Activated naive CD4-positive, alpha-beta T cell treated with anti-CD3 and anti-CD28 coated beads for 36 hours (primary cell): Measurements from ENCODE around the gene NOD1. TPM values are rescaled to one million over a fixed set of nuclear protein-coding genes. Genes with fewer than 3 reads are reported as not detected.
A peak's percentile ranks its signal among the peaks of the same experiment; 100 is the strongest.
"Not testable (repeated sequence)": the region's sequence is repeated elsewhere in the genome, so short reads cannot be mapped to it uniquely, and the experiment has no call there.

Source experiments
- CTCF ChIA-PET: fragments of 350-600 bp; sonication (Branson Sonifier 250); formaldehyde crosslinking; loops from one replicate; lab custom pipeline; 2021; ENCODE audit warnings: antibody characterized with exemption; lab: Charles Lee
- DNase-seq: peaks from one replicate; pipeline ENCODE4 v3.0.0-alpha.2; 2020
- H3K27ac Mint-ChIP-seq: one replicate; pipeline ENCODE4 v1.8.0; 2021; ENCODE audit warnings: mild to moderate bottlenecking, mixed read lengths
- H3K27me3 Mint-ChIP-seq: one replicate; pipeline ENCODE4 v1.8.0; 2021; ENCODE audit warnings: low read depth, mixed read lengths
- H3K36me3 Mint-ChIP-seq: one replicate; pipeline ENCODE4 v1.8.0; 2021; ENCODE audit warnings: low read depth, mixed read lengths
- H3K4me1 Mint-ChIP-seq: one replicate; pipeline ENCODE4 v1.8.0; 2021; ENCODE audit warnings: low read depth, mixed read lengths
- H3K4me3 Mint-ChIP-seq: one replicate; pipeline ENCODE4 v1.8.0; 2021; ENCODE audit warnings: mild to moderate bottlenecking, moderate library complexity, mixed read lengths
- H3K9me3 Mint-ChIP-seq: one replicate; pipeline ENCODE4 v1.8.0; 2021; ENCODE audit warnings: mixed read lengths
- intact Hi-C: fragments of 100-400 bp; cut with micrococcal nuclease; formaldehyde crosslinking; loops from one replicate; pipeline ENCODE4 v1.15.1; 2023
- total RNA-seq, 2 experiments: library from RNA; stranded (reverse); gene quantifications; one replicate each; pipeline ENCODE4 v1.2.3, GENCODE V29; 2021

Gene NOD1
- total RNA-seq, 2 experiments from 2014 or later: 9.2 to 9.8 TPM

GRCh38 chr7:30503274-30504212, 25.0 kb upstream of the NOD1 start:
- CTCF ChIA-PET: interaction anchor here (0.6 to 1.1 kb wide), 2 partner anchors 61 to 79 kb away, joined by 4 read pairs; no protein-coding TSS in a partner anchor
- intact Hi-C loops: loop anchor here (1.0 to 10.0 kb wide), 5 partner anchors 91 to 1991 kb away; partner anchors contain the start of genes AVL9, FKBP14, GARS1 and LSM5
- H3K4me3 Mint-ChIP-seq: peak overlapping the region; percentile 82
- no peaks in the 10 kb centered on the region for H3K27me3 Mint-ChIP-seq
- peaks cover 4% of the 10 kb centered on the region for H3K9me3 Mint-ChIP-seq
- peaks cover 38% of the 10 kb centered on the region for H3K4me1 Mint-ChIP-seq
- DNase-seq: no peak
- H3K27ac Mint-ChIP-seq: peak overlapping the region; percentile 73
- peaks cover 40% of the 10 kb centered on the region for H3K36me3 Mint-ChIP-seq

DNA sequence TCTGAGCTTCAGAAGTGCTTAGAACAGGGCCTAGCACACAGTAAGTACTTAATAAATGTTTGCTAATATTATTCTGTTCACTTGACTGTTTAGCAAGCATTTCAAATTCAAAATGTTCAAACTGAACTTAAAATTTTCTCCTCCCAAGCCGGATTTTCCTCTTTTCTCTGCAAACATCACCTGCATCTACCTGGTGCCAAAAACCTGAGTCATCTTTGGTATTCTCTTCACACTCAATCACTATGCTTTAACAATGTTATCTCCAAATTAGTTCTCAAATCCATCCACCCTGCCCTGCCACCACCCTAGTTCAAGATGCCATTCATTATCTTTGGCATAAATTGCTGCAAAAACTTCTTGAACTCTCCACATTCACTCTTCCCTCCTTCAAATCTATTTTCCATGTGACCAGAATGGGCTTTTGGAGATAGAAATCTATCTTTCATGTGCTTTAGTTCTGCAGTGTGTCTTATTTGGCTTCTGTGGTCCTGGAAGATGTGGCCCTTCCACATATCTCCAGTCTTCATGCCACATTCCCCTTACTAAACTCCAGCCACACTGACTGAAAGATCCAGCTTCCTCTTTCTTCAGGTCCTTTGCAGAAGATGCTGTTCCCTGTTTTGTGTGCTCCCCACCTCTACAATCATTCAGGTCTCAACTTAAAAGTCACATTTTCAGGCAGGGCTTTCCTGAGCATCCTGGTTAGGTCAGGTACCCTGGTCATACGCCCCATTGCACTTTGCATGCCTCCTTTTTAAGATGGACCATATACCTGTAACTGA, 24.1 kb upstream of the NOD1 start:
- DNase-seq: no peak
- Mint-ChIP-seq H3K27me3 (no peaks in the 10 kb centered on the region), H3K4me1 (peaks cover 38% of the 10 kb centered on the region), H3K4me3 (peak overlapping the region; percentile 82), H3K27ac (no peak overlapping the region), H3K36me3 (peaks cover 42% of the 10 kb centered on the region), H3K9me3 (peaks cover under 1% of the 10 kb centered on the region)
- intact Hi-C loops: loop anchor here (10.0 kb wide), 1 partner anchor 1992 kb away; the partner anchor contains the start of genes AVL9 and LSM5
- CTCF ChIA-PET: interaction anchor here (0.6 kb wide), 1 partner anchor 49 kb away, joined by 5 read pairs; no protein-coding TSS in a partner anchor

- no peak for DNase-seq
- no peak overlapping the region for H3K4me3 Mint-ChIP-seq
- intact Hi-C loops: loop anchor here (10.0 kb wide), 1 partner anchor 1994 kb away; the partner anchor contains the start of genes AVL9 and LSM5
- CTCF ChIA-PET: no interaction called here
- peaks cover 51% of the 10 kb centered on the region for H3K36me3 Mint-ChIP-seq
- no peaks in the 10 kb centered on the region for H3K27me3 Mint-ChIP-seq
- no peaks in the 10 kb centered on the region for H3K9me3 Mint-ChIP-seq
- H3K27ac Mint-ChIP-seq: no peak overlapping the region
- peaks cover 38% of the 10 kb centered on the region for H3K4me1 Mint-ChIP-seq
These were observed 22.7 kb upstream of the NOD1 start for GRCh38 chr7:30501264-30501663.

DNA sequence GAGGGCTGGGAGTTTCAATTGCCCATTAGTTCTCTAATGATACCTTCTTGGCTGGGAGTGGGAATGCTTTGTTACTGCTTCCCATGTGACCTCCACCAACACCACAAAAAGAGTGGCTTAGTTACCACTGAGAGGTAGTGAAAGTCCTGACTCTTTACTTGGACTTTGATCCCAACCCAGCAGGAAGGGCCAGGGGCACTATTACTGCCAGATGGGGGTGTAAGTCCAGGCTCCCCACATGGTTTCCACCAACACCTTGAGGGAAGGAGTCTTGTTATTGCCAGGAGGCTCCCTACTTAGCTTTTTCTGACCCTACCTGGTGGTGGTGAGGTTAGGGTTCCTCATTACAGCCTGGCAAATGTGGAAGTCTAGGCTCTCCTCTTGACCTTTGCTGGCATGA, 14.6 kb upstream of the NOD1 start:
- H3K9me3 Mint-ChIP-seq: peaks cover 23% of the 10 kb centered on the region
- H3K27me3 Mint-ChIP-seq: peaks cover 7% of the 10 kb centered on the region
- H3K36me3 Mint-ChIP-seq: peaks cover 22% of the 10 kb centered on the region
- no peak for DNase-seq
- no peaks in the 10 kb centered on the region for H3K4me1 Mint-ChIP-seq
- no peak overlapping the region for H3K27ac Mint-ChIP-seq
- CTCF ChIA-PET: no interaction called here
- intact Hi-C loops: no loop called here
- H3K4me3 Mint-ChIP-seq: no peak overlapping the region

- Mint-ChIP-seq H3K4me3 (no peak overlapping the region), H3K36me3 (peaks cover 14% of the 10 kb centered on the region), H3K9me3 (peaks cover 23% of the 10 kb centered on the region), H3K27me3 (peaks cover 7% of the 10 kb centered on the region), H3K27ac (no peak overlapping the region), H3K4me1 (no peaks in the 10 kb centered on the region)
- CTCF ChIA-PET: no interaction called here
- intact Hi-C loops: no loop called here
- no peak for DNase-seq
These were observed 12.8 kb upstream of the NOD1 start for GRCh38 chr7:30491417-30491816.

- no peak for DNase-seq
- Mint-ChIP-seq H3K27me3 (peaks cover 3% of the 10 kb centered on the region), H3K4me1 (no peaks in the 10 kb centered on the region), H3K4me3 (no peak overlapping the region), H3K9me3 (peaks cover 14% of the 10 kb centered on the region), H3K27ac (no peak overlapping the region), H3K36me3 (no peaks in the 10 kb centered on the region)
- intact Hi-C loops: no loop called here
- CTCF ChIA-PET: no interaction called here
These were observed 8.8 kb upstream of the NOD1 start for GRCh38 chr7:30487371-30487770.

GRCh38 chr7:30485667-30486066, 7.1 kb upstream of the NOD1 start:
- Mint-ChIP-seq H3K27me3 (no peaks in the 10 kb centered on the region), H3K9me3 (no peaks in the 10 kb centered on the region), H3K36me3 (no peaks in the 10 kb centered on the region), H3K27ac (no peak overlapping the region), H3K4me1 (no peaks in the 10 kb centered on the region), H3K4me3 (no peak overlapping the region)
- intact Hi-C loops: no loop called here
- no peak for DNase-seq
- CTCF ChIA-PET: no interaction called here

DNA sequence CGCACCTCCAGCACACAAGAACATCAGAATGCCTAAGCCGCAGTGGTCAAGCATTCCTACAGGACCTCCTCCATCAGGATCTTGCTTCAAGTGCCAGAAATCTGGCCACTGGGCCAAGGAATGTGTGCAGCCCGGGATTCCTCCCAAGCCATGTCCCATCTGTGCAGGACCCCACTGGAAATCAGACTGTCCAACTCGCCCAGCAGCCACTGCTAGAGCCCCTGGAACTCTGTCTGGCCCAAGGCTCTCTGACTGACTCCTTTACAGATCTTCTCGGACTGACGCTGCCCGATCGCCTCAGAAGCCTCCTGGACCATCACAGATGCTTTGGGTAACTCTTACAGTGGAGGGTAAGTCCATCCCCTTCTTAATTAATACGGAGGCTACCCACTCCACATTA, 2.8 kb upstream of the NOD1 start:
- DNase-seq, CTCF ChIA-PET, H3K36me3 Mint-ChIP-seq, H3K4me3 Mint-ChIP-seq, H3K27me3 Mint-ChIP-seq, intact Hi-C loops, H3K27ac Mint-ChIP-seq, H3K9me3 Mint-ChIP-seq: not testable (repeated sequence)
- peaks cover 26% of the 10 kb centered on the region for H3K4me1 Mint-ChIP-seq

- DNase-seq: peak; percentile 54
- no peaks in the 10 kb centered on the region for H3K36me3 Mint-ChIP-seq
- H3K9me3 Mint-ChIP-seq: no peaks in the 10 kb centered on the region
- H3K4me3 Mint-ChIP-seq: peak overlapping the region; percentile 89
- intact Hi-C loops: loop anchor here (1.0 to 10.0 kb wide), 7 partner anchors 26 to 453 kb away; partner anchors contain the start of genes FKBP14, GARS1 and ZNRF2
- H3K27me3 Mint-ChIP-seq: no peaks in the 10 kb centered on the region
- CTCF ChIA-PET: interaction anchor here (0.6 to 1.9 kb wide), 4 partner anchors 10 to 157 kb away, joined by 3 to 4 read pairs (median 4); no protein-coding TSS in a partner anchor
- peak overlapping the region; percentile 85 for H3K27ac Mint-ChIP-seq
- peaks cover 45% of the 10 kb centered on the region for H3K4me1 Mint-ChIP-seq
These were observed 877 bp upstream of the NOD1 start for GRCh38 chr7:30479202-30480120.

GRCh38 chr7:30476459-30477145, 2.0 kb downstream of the NOD1 start:
- H3K4me1 Mint-ChIP-seq: peaks cover 64% of the 10 kb centered on the region
- H3K4me3 Mint-ChIP-seq: no peak overlapping the region
- intact Hi-C loops: loop anchor here (5.0 to 10.0 kb wide), 2 partner anchors 144 to 312 kb away; no protein-coding TSS in a partner anchor
- H3K27me3 Mint-ChIP-seq: no peaks in the 10 kb centered on the region
- no peaks in the 10 kb centered on the region for H3K9me3 Mint-ChIP-seq
- H3K36me3 Mint-ChIP-seq: peaks cover 3% of the 10 kb centered on the region
- no peak for DNase-seq
- CTCF ChIA-PET: no interaction called here
- no peak overlapping the region for H3K27ac Mint-ChIP-seq

GRCh38 chr7:30475580-30475979, 3.0 kb downstream of the NOD1 start:
- H3K36me3 Mint-ChIP-seq: peaks cover 3% of the 10 kb centered on the region

More at GRCh38 chr7:30475580-30475979, 3.0 kb downstream of the NOD1 start:
- no peaks in the 10 kb centered on the region for H3K27me3 Mint-ChIP-seq
- H3K27ac Mint-ChIP-seq: no peak overlapping the region
- peaks cover 73% of the 10 kb centered on the region for H3K4me1 Mint-ChIP-seq
- intact Hi-C loops: loop anchor here (5.0 to 10.0 kb wide), 2 partner anchors 143 to 311 kb away; no protein-coding TSS in a partner anchor
- H3K4me3 Mint-ChIP-seq: no peak overlapping the region
- H3K9me3 Mint-ChIP-seq: no peaks in the 10 kb centered on the region
- CTCF ChIA-PET: no interaction called here
- peak; percentile 17 for DNase-seq
